ENCODE data around the gene TAS2R19. TPM values are rescaled to one million over a fixed set of nuclear protein-coding genes. Genes with fewer than 3 reads are reported as not detected.
"Not testable (repeated sequence)": the region's sequence is repeated elsewhere in the genome, so short reads cannot be mapped to it uniquely, and the experiment has no call there.

Gene TAS2R19
- total RNA-seq, result 1 to 10 TPM; 1.8 to 2.0 TPM

- Mint-ChIP-seq H3K4me1 (no peaks in the 10 kb centered on the region), H3K36me3 (peaks cover 22% of the 10 kb centered on the region), H3K4me3 (no peak within 1 kb of the TSS), H3K27ac (no peak within 1 kb of the TSS), H3K27me3 (no peaks in the 10 kb centered on the region), H3K9me3 (ENCODE audit: low read depth) (peaks cover 6% of the 10 kb centered on the region)
- CTCF ChIA-PET, result no interaction called here
- DNase-seq (no peak), ATAC-seq (no peak)
These were observed at the start of gene TAS2R19 for GRCh38 chr12:11022520-11022919. Gene TAS2R19 (minus strand): TSS chr12:11022620. CDS start chr12:11022571, 49 bp downstream.

GRCh38 chr12:11071414-11071813 is 49.0 kb upstream of the TAS2R19 start:
- ATAC-seq (no peak), DNase-seq (no peak)
- CTCF ChIA-PET, result no interaction called here
- peaks cover 4% of the 10 kb centered on the region for H3K4me1 Mint-ChIP-seq
- no peaks in the 10 kb centered on the region for H3K9me3 Mint-ChIP-seq (ENCODE audit: low read depth)
- H3K27me3 Mint-ChIP-seq, result no peaks in the 10 kb centered on the region
- H3K27ac Mint-ChIP-seq, result no peak overlapping the region
- H3K4me3 Mint-ChIP-seq, result no peak overlapping the region
- peaks cover 16% of the 10 kb centered on the region for H3K36me3 Mint-ChIP-seq

- Mint-ChIP-seq H3K36me3 (peaks cover 16% of the 10 kb centered on the region), H3K4me1 (peaks cover 4% of the 10 kb centered on the region), H3K9me3 (ENCODE audit: low read depth) (no peaks in the 10 kb centered on the region), H3K27me3 (no peaks in the 10 kb centered on the region), H3K4me3 (no peak overlapping the region), H3K27ac (no peak overlapping the region)
- DNase-seq (no peak), ATAC-seq (no peak)
- CTCF ChIA-PET, result no interaction called here
These were observed 48.6 kb upstream of the TAS2R19 start for GRCh38 chr12:11070999-11071398.

GRCh38 chr12:11069854-11070365 is 47.5 kb upstream of the TAS2R19 start:
- no peaks in the 10 kb centered on the region for H3K9me3 Mint-ChIP-seq (ENCODE audit: low read depth)
- H3K36me3 Mint-ChIP-seq, result peaks cover 21% of the 10 kb centered on the region
- H3K4me3 Mint-ChIP-seq, result no peak overlapping the region
- H3K4me1 Mint-ChIP-seq, result no peaks in the 10 kb centered on the region
- no peak overlapping the region for H3K27ac Mint-ChIP-seq
- CTCF ChIA-PET, result no interaction called here
- DNase-seq, result no peak
- no peak for ATAC-seq
- no peaks in the 10 kb centered on the region for H3K27me3 Mint-ChIP-seq

GRCh38 chr12:11067514-11067913 is 45.1 kb upstream of the TAS2R19 start:
- CTCF ChIA-PET, result no interaction called here
- H3K27me3 Mint-ChIP-seq, result no peaks in the 10 kb centered on the region
- H3K36me3 Mint-ChIP-seq, result peaks cover 16% of the 10 kb centered on the region
- no peak overlapping the region for H3K4me3 Mint-ChIP-seq
- DNase-seq (no peak), ATAC-seq (no peak)
- H3K27ac Mint-ChIP-seq, result no peak overlapping the region
- no peaks in the 10 kb centered on the region for H3K9me3 Mint-ChIP-seq (ENCODE audit: low read depth)
- no peaks in the 10 kb centered on the region for H3K4me1 Mint-ChIP-seq

- CTCF ChIA-PET; H3K27me3 Mint-ChIP-seq; H3K4me1 Mint-ChIP-seq; ATAC-seq; H3K27ac Mint-ChIP-seq; DNase-seq; H3K4me3 Mint-ChIP-seq; H3K9me3 Mint-ChIP-seq (ENCODE audit: low read depth): not testable (repeated sequence)
- peaks cover 17% of the 10 kb centered on the region for H3K36me3 Mint-ChIP-seq
These were observed 39.8 kb upstream of the TAS2R19 start, which contains the start of gene TAS2R46 for GRCh38 chr12:11062194-11062593. Gene TAS2R46 (minus strand): TSS chr12:11062294. CDS start chr12:11062294, 0 bp downstream.

- no peaks in the 10 kb centered on the region for H3K4me1 Mint-ChIP-seq
- peaks cover 16% of the 10 kb centered on the region for H3K36me3 Mint-ChIP-seq
- CTCF ChIA-PET, result no interaction called here
- ATAC-seq, result no peak
- H3K9me3 Mint-ChIP-seq (ENCODE audit: low read depth), result no peaks in the 10 kb centered on the region
- no peak for DNase-seq
- H3K27me3 Mint-ChIP-seq, result no peaks in the 10 kb centered on the region
- no peak overlapping the region for H3K4me3 Mint-ChIP-seq
- no peak overlapping the region for H3K27ac Mint-ChIP-seq
These were observed 37.4 kb upstream of the TAS2R19 start for GRCh38 chr12:11059784-11060183.

- Mint-ChIP-seq H3K9me3 (ENCODE audit: low read depth) (no peaks in the 10 kb centered on the region), H3K27ac (no peak overlapping the region), H3K4me3 (no peak overlapping the region), H3K27me3 (no peaks in the 10 kb centered on the region), H3K4me1 (no peaks in the 10 kb centered on the region), H3K36me3 (peaks cover 16% of the 10 kb centered on the region)
- CTCF ChIA-PET, result no interaction called here
- ATAC-seq, result no peak
- no peak for DNase-seq
These were observed 36.6 kb upstream of the TAS2R19 start for GRCh38 chr12:11059041-11059440.

GRCh38 chr12:11055306-11055705 is 32.9 kb upstream of the TAS2R19 start:
- H3K4me3 Mint-ChIP-seq, result no peak overlapping the region
- CTCF ChIA-PET, result no interaction called here
- no peaks in the 10 kb centered on the region for H3K4me1 Mint-ChIP-seq
- peaks cover 36% of the 10 kb centered on the region for H3K36me3 Mint-ChIP-seq
- ATAC-seq (no peak), DNase-seq (no peak)
- H3K27me3 Mint-ChIP-seq, result no peaks in the 10 kb centered on the region
- no peak overlapping the region for H3K27ac Mint-ChIP-seq
- peaks cover 16% of the 10 kb centered on the region for H3K9me3 Mint-ChIP-seq (ENCODE audit: low read depth)

GRCh38 chr12:11049806-11050531 is 27.5 kb upstream of the TAS2R19 start:
- ATAC-seq, DNase-seq, H3K27ac Mint-ChIP-seq, H3K4me1 Mint-ChIP-seq, CTCF ChIA-PET, H3K4me3 Mint-ChIP-seq, H3K27me3 Mint-ChIP-seq: not testable (repeated sequence)
- Mint-ChIP-seq H3K9me3 (ENCODE audit: low read depth) (peaks cover 20% of the 10 kb centered on the region), H3K36me3 (peaks cover 39% of the 10 kb centered on the region)

- H3K9me3 Mint-ChIP-seq (ENCODE audit: low read depth); DNase-seq; H3K4me3 Mint-ChIP-seq; CTCF ChIA-PET; H3K4me1 Mint-ChIP-seq; H3K27me3 Mint-ChIP-seq; H3K27ac Mint-ChIP-seq; ATAC-seq: not testable (repeated sequence)
- H3K36me3 Mint-ChIP-seq, result peaks cover 42% of the 10 kb centered on the region
These were observed 18.9 kb upstream of the TAS2R19 start for GRCh38 chr12:11041366-11041765.

GRCh38 chr12:11040162-11040561 is 17.7 kb upstream of the TAS2R19 start:
- no peak overlapping the region for H3K4me3 Mint-ChIP-seq
- H3K9me3 Mint-ChIP-seq (ENCODE audit: low read depth), result peaks cover 6% of the 10 kb centered on the region
- H3K27me3 Mint-ChIP-seq, result no peaks in the 10 kb centered on the region
- CTCF ChIA-PET, result no interaction called here
- ATAC-seq (no peak), DNase-seq (no peak)
- H3K4me1 Mint-ChIP-seq, result no peaks in the 10 kb centered on the region
- H3K27ac Mint-ChIP-seq, result no peak overlapping the region
- H3K36me3 Mint-ChIP-seq, result peaks cover 44% of the 10 kb centered on the region

GRCh38 chr12:11039171-11039570 is 16.8 kb upstream of the TAS2R19 start:
- ATAC-seq, result no peak
- Mint-ChIP-seq H3K27me3 (no peaks in the 10 kb centered on the region), H3K4me3 (no peak overlapping the region), H3K4me1 (no peaks in the 10 kb centered on the region), H3K9me3 (ENCODE audit: low read depth) (peaks cover 6% of the 10 kb centered on the region), H3K27ac (no peak overlapping the region), H3K36me3 (peaks cover 41% of the 10 kb centered on the region)
- no peak for DNase-seq
- CTCF ChIA-PET, result no interaction called here

GRCh38 chr12:11033959-11034358 is 11.5 kb upstream of the TAS2R19 start:
- ATAC-seq; H3K27me3 Mint-ChIP-seq; DNase-seq; H3K4me3 Mint-ChIP-seq; H3K4me1 Mint-ChIP-seq; H3K9me3 Mint-ChIP-seq (ENCODE audit: low read depth); CTCF ChIA-PET; H3K27ac Mint-ChIP-seq: not testable (repeated sequence)
- peaks cover 17% of the 10 kb centered on the region for H3K36me3 Mint-ChIP-seq

Measured in activated CD8-positive, alpha-beta memory T cell treated with anti-CD3 and anti-CD28 coated beads, Interleukin-2, amount 10 ng/mL, durations not matched to agents 7 days and 5 days (primary cell).